ENCODE data around the gene DHDH.
A peak's percentile ranks its signal among the peaks of the same experiment; 100 is the strongest.

The DHDH gene

GRCh38 chr19:48953141-48953540 lies 19.6 kb downstream of the DHDH start:
- no peak for DNase-seq

DNA sequence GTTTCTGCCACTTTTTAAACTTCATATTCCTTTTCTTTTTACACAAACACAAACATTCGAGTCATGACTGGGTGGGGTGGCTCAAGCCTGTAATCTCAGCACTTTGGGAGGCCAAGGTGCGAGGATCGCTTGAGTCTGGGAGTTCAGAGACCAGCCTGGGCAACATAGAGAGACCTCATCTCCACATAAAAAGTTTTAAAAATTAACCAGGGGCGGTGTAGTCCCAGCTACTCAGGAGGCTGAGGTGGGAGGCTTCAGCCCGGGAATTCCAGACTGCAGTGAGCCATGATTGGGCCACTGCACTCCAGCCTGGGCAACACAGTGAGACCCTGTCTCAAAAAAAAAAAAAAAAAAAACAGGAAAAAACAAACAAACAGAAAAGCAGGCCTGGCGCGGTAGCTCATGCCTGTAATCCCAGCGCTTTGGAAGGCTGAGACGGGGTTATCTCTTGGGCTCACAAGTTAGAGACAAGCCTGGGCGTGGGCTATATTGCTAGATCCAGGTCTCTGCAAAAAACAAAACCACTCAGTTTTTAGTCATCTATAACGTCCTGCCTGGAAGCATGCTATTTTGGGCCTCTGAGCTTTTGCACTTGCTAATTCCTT lies 20.6 kb downstream of the DHDH start:
- DNase-seq = no peak

GRCh38 chr19:48954595-48955307 lies 21.3 kb downstream of the DHDH start, which contains the start of gene BAX:
Gene BAX, plus strand, starts transcription at chr19:48954875. Its CDS starts 54 bp downstream, at chr19:48954929.
- DNase-seq = peak; percentile 92

DNA sequence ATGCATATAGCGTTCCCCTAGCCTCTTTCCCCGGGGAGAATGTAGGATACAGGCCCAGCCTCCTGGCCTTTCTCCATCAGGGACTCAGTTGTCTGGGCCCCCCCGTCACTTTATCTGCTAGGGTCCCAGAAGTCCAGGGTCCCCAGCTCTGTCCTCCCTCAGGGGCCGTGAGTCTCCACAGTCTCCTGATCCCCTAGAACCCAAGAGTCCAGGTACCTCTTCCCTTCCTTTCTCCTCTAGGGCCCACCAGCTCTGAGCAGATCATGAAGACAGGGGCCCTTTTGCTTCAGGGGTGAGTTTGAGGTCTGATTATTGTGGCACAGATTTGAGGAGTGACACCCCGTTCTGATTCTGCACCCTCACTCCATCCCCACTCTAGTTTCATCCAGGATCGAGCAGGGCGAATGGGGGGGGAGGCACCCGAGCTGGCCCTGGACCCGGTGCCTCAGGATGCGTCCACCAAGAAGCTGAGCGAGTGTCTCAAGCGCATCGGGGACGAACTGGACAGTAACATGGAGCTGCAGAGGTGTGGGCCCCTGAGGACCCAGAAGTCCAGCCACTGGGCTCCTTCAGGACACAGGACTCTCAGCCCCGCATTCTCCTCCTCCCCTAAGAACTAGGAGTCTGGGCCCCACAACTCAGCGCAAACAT lies 21.9 kb downstream of the DHDH start:
- DNase-seq = no peak

DNA sequence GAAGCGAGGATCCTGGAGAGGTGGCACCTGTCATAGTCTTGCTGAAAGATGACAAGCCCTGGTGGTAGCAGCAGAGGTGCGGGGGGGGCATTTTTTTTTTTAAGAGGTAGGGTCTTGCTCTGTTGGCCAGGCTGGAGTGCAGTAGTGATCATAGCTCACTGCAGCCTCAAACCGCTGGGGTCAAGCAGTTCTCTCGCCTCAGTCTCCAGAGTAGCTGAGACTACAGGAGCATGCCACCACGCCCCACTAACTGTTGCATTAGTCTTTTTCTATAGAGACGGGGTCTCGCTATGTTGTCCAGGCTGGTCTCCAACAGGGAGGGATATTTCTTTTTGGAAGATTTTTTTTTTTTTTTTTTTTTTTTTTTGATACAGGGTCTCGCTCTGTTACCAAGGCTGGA lies 24.5 kb downstream of the DHDH start:
- no peak for DNase-seq

DNA sequence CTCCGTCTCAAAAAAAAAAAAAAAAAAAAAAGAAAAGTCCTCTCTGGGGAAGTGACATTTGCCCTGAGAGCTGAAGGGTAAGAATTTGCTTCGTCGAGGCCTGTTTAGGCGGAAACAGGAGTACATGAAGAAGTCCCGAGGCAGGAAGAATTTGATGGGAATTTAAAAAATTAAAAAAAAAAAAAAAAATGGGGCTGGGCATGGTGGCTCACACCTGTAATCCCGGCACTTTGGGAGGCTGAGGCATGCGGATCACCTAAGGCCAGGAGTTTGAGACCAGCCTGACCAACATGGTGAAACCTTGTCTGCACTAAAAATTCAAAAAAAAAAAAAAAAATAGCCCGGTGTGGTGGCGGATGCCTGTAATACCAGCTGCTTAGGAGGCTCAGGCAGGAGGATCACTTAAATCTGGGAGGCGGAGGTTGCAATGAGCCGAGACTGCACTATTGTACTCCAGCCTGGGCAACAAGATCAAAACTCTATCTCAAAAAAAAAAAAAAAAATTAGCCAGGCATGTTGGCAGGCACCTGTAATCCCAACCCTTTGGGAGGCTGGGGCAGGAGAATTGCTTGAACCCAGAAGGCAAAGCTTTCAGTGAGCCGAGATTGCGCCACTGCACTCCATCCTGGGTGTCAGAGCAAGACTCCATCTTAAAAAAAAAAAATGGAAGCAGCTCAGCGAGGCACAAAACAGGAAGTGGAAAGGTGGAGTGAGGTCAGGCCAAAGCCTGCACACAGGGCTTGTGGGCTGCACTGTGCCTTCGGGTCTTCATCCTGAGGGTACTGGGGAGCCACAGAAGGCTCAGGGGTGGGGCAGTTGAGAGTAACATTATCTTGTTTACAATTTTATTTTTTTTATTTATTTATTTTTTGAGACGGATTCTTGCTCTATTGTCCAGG lies 26.1 kb downstream of the DHDH start:
- DNase-seq = no peak

- DNase-seq = no peak
Measured at GRCh38 chr19:48961051-48961649, 27.7 kb downstream of the DHDH start.

- no peak for DNase-seq
Measured at GRCh38 chr19:48961673-48962028, 28.2 kb downstream of the DHDH start.

DNA sequence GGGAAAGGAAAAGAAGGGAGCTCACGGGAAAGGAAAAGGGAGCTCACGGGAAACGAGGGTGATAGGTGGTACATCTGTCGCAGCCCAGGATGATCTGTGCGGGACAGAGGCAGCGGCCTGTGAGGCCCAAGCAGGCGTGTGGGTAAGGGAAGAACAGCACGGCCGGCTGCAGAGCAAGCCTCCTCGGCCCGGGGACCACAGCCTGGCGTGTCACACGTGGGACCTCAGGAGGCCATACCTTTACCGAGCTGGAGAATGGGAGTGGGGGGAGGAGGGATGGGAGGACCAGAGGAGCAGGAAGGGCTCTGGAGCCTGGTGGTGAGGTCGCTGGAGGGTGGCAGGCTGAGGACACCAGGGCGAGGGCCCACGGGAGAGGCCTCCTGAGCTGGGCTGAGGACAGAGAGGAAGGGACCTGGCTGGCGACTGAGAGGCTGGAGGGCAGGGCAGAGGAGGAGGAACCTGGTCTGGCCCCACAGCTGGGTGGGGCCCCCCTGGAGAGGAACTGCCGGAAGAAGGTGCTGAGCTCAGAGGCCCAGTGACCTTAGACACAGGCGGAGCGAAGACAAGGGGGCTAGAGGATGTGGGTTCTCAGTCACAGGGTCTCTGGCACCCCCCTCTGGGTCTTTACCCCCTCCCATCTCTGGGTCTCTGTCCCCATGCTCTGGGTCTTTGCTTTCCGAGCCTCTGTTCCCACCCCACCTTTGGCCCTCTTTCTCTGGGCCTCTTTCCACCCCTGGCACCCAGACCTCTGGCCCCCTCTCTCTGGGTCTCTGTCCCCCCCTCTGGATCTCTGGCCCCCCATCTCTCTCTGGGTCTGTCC lies 28.7 kb downstream of the DHDH start:
- no peak for DNase-seq

- no peak for DNase-seq
Measured at GRCh38 chr19:48962849-48963165, 29.3 kb downstream of the DHDH start.

GRCh38 chr19:48963371-48964204 lies 30.1 kb downstream of the DHDH start:
- no peak for DNase-seq

GRCh38 chr19:48964205-48965039 lies 30.9 kb downstream of the DHDH start:
- DNase-seq = no peak

DNA sequence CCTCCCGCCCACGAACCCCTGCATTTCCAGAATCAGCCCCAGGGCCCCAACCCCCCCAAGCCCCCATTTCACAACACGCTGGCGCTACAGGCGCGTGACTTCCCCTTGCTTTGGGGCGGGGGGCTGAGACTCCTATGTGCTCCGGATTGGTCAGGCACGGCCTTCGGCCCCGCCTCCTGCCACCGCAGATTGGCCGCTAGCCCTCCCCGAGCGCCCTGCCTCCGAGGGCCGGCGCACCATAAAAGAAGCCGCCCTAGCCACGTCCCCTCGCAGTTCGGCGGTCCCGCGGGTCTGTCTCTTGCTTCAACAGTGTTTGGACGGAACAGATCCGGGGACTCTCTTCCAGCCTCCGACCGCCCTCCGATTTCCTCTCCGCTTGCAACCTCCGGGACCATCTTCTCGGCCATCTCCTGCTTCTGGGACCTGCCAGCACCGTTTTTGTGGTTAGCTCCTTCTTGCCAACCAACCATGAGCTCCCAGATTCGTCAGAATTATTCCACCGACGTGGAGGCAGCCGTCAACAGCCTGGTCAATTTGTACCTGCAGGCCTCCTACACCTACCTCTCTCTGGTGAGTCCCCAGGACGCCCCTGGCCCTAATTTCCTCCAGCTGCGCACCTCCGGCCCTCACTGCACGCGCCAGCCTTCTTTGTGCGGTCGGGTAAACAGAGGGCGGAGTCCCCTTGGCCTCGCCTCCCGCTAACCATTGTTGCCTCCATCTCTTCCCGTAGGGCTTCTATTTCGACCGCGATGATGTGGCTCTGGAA lies 31.7 kb downstream of the DHDH start, which contains the start of gene FTL:
Gene FTL, plus strand, starts transcription at position 270 of the 766 bp plus-strand sequence. Its CDS starts 199 bp downstream, at position 469.
- peak; percentile 89 for DNase-seq

GRCh38 chr19:48965806-48966540 lies 32.5 kb downstream of the DHDH start:
- DNase-seq = peak; percentile 86

GRCh38 chr19:48966541-48967345 lies 33.2 kb downstream of the DHDH start:
- DNase-seq = no peak

- no peak for DNase-seq
Measured at GRCh38 chr19:48967346-48968178, 34.1 kb downstream of the DHDH start.

Data from NCI-H1694 treated with DMSO at 0.1 percent for 48 hours (cell line).